ENCODE data around the gene EDC4. TPM values are rescaled to one million over a fixed set of nuclear protein-coding genes. Genes with fewer than 3 reads are reported as not detected.
A peak's percentile ranks its signal among the peaks of the same experiment; 100 is the strongest.

Gene EDC4
- total RNA-seq, 1 donor from 2014 or later, result 83.0 TPM

GRCh38 chr16:67882374-67883145 lies 9.7 kb downstream of the EDC4 start:
- no peak for DNase-seq (ENCODE audit: low spot score)
- no peak overlapping the region for H3K4me3 Mint-ChIP-seq (ENCODE audit: unreplicated experiment)
- no peaks in the 10 kb centered on the region for H3K9me3 Mint-ChIP-seq (ENCODE audit: unreplicated experiment)
- no peak overlapping the region for H3K27ac Mint-ChIP-seq (ENCODE audit: unreplicated experiment)
- H3K36me3 Mint-ChIP-seq (ENCODE audit: low read depth, unreplicated experiment), result peaks cover 50% of the 10 kb centered on the region
- no peak for TF ChIP-seq CTCF (IDR thresholded peaks at IDR 0.05; ENCODE audit: unreplicated experiment)
- H3K27me3 Mint-ChIP-seq (ENCODE audit: unreplicated experiment), result peaks cover 4% of the 10 kb centered on the region
- H3K4me1 Mint-ChIP-seq (ENCODE audit: unreplicated experiment), result peaks cover 7% of the 10 kb centered on the region

GRCh38 chr16:67883146-67883871 lies 10.5 kb downstream of the EDC4 start:
- Mint-ChIP-seq H3K4me1 (ENCODE audit: unreplicated experiment) (peaks cover 7% of the 10 kb centered on the region), H3K36me3 (ENCODE audit: low read depth, unreplicated experiment) (peaks cover 43% of the 10 kb centered on the region), H3K9me3 (ENCODE audit: unreplicated experiment) (no peaks in the 10 kb centered on the region), H3K27me3 (ENCODE audit: unreplicated experiment) (peaks cover 4% of the 10 kb centered on the region), H3K4me3 (ENCODE audit: unreplicated experiment) (peak overlapping the region; percentile 83), H3K27ac (ENCODE audit: unreplicated experiment) (no peak overlapping the region)
- DNase-seq (ENCODE audit: low spot score), result no peak
- no peak for TF ChIP-seq CTCF (IDR thresholded peaks at IDR 0.05; ENCODE audit: unreplicated experiment)

GRCh38 chr16:67883872-67884261 lies 11.0 kb downstream of the EDC4 start:
- peak; percentile 78 for DNase-seq (ENCODE audit: low spot score)
- no peak overlapping the region for H3K27ac Mint-ChIP-seq (ENCODE audit: unreplicated experiment)
- peaks cover 4% of the 10 kb centered on the region for H3K27me3 Mint-ChIP-seq (ENCODE audit: unreplicated experiment)
- H3K9me3 Mint-ChIP-seq (ENCODE audit: unreplicated experiment), result no peaks in the 10 kb centered on the region
- H3K4me1 Mint-ChIP-seq (ENCODE audit: unreplicated experiment), result peaks cover 7% of the 10 kb centered on the region
- H3K36me3 Mint-ChIP-seq (ENCODE audit: low read depth, unreplicated experiment), result peaks cover 38% of the 10 kb centered on the region
- H3K4me3 Mint-ChIP-seq (ENCODE audit: unreplicated experiment), result no peak overlapping the region
- peak; percentile 74 for TF ChIP-seq CTCF (IDR thresholded peaks at IDR 0.05; ENCODE audit: unreplicated experiment)

GRCh38 chr16:67884684-67885083 lies 11.8 kb downstream of the EDC4 start, which contains the start of gene NRN1L:
Gene NRN1L, plus strand, starts transcription at chr16:67884885. Its CDS starts 19 bp downstream, at chr16:67884904.
- H3K9me3 Mint-ChIP-seq (ENCODE audit: unreplicated experiment), result no peaks in the 10 kb centered on the region
- H3K27me3 Mint-ChIP-seq (ENCODE audit: unreplicated experiment), result peaks cover 4% of the 10 kb centered on the region
- no peak within 1 kb of the TSS for H3K27ac Mint-ChIP-seq (ENCODE audit: unreplicated experiment)
- H3K4me3 Mint-ChIP-seq (ENCODE audit: unreplicated experiment), result peak within 1 kb of the TSS; percentile 27
- H3K36me3 Mint-ChIP-seq (ENCODE audit: low read depth, unreplicated experiment), result peaks cover 29% of the 10 kb centered on the region
- TF ChIP-seq CTCF (IDR thresholded peaks at IDR 0.05; ENCODE audit: unreplicated experiment), result no peak
- H3K4me1 Mint-ChIP-seq (ENCODE audit: unreplicated experiment), result peaks cover 7% of the 10 kb centered on the region
- DNase-seq (ENCODE audit: low spot score), result peak; percentile 72

- no peak for DNase-seq (ENCODE audit: low spot score)
- Mint-ChIP-seq H3K27me3 (ENCODE audit: unreplicated experiment) (peaks cover under 1% of the 10 kb centered on the region), H3K27ac (ENCODE audit: unreplicated experiment) (no peak overlapping the region), H3K9me3 (ENCODE audit: unreplicated experiment) (no peaks in the 10 kb centered on the region), H3K4me3 (ENCODE audit: unreplicated experiment) (no peak overlapping the region), H3K36me3 (ENCODE audit: low read depth, unreplicated experiment) (peaks cover 23% of the 10 kb centered on the region), H3K4me1 (ENCODE audit: unreplicated experiment) (peaks cover 7% of the 10 kb centered on the region)
- no peak for TF ChIP-seq CTCF (IDR thresholded peaks at IDR 0.05; ENCODE audit: unreplicated experiment)
Observed at GRCh38 chr16:67885545-67885944, 12.7 kb downstream of the EDC4 start.

All from endothelial cell (in vitro differentiated cells).